ENCODE measurements around the gene COIL. TPM values are rescaled to one million over a fixed set of nuclear protein-coding genes. Genes with fewer than 3 reads are reported as not detected.

Gene COIL
- 10 to 100 TPM; 16.9 to 19.8 TPM for total RNA-seq

- Mint-ChIP-seq H3K4me1 (peaks cover 28% of the 10 kb centered on the region), H3K27me3 (no peaks in the 10 kb centered on the region), H3K36me3 (ENCODE audit: low read depth) (no peaks in the 10 kb centered on the region), H3K9me3 (no peaks in the 10 kb centered on the region), H3K27ac (peak within 1 kb of the TSS; percentile 91), H3K4me3 (peak within 1 kb of the TSS; percentile 80)
- POLR2A ChIA-PET: no interaction called here
- CTCF ChIA-PET: interaction anchor here (0.7 to 1.4 kb wide), 8 partner anchors 8 to 50 kb away, joined by 3 to 7 read pairs (median 3); partner anchors contain the start of gene SCPEP1
- peak; percentile 95 for DNase-seq
Observed at GRCh38 chr17:56960596-56961538, at the start of gene COIL. Gene COIL (minus strand): TSS chr17:56961050. CDS start chr17:56961019, 31 bp downstream.

GRCh38 chr17:57010487-57010886, 49.6 kb upstream of the COIL start:
- H3K9me3 Mint-ChIP-seq: no peaks in the 10 kb centered on the region
- no peak overlapping the region for H3K4me3 Mint-ChIP-seq
- no peaks in the 10 kb centered on the region for H3K36me3 Mint-ChIP-seq (ENCODE audit: low read depth)
- ChIA-PET CTCF (interaction anchor here (0.9 to 2.4 kb wide), 4 partner anchors 8 to 36 kb away, joined by 3 to 8 read pairs (median 6); no protein-coding TSS in a partner anchor), POLR2A (no interaction called here)
- H3K4me1 Mint-ChIP-seq: peaks cover 5% of the 10 kb centered on the region
- no peak for DNase-seq
- peaks cover 9% of the 10 kb centered on the region for H3K27me3 Mint-ChIP-seq
- no peak overlapping the region for H3K27ac Mint-ChIP-seq

- DNase-seq: peak; percentile 65
- POLR2A ChIA-PET: no interaction called here
- Mint-ChIP-seq H3K27ac (no peak overlapping the region), H3K36me3 (ENCODE audit: low read depth) (no peaks in the 10 kb centered on the region), H3K27me3 (peaks cover 7% of the 10 kb centered on the region), H3K9me3 (no peaks in the 10 kb centered on the region), H3K4me1 (peaks cover 11% of the 10 kb centered on the region), H3K4me3 (no peak overlapping the region)
- CTCF ChIA-PET: interaction anchor here (0.9 to 2.4 kb wide), 4 partner anchors 9 to 37 kb away, joined by 3 to 8 read pairs (median 6); no protein-coding TSS in a partner anchor
Observed at GRCh38 chr17:57009737-57010445, 49.0 kb upstream of the COIL start.

GRCh38 chr17:57008958-57009357, 48.1 kb upstream of the COIL start:
- no peaks in the 10 kb centered on the region for H3K9me3 Mint-ChIP-seq
- CTCF ChIA-PET: interaction anchor here (1.5 kb wide), 1 partner anchor 10 kb away, joined by 3 read pairs; no protein-coding TSS in a partner anchor
- H3K4me1 Mint-ChIP-seq: peaks cover 12% of the 10 kb centered on the region
- DNase-seq: no peak
- POLR2A ChIA-PET: no interaction called here
- H3K27me3 Mint-ChIP-seq: peaks cover 7% of the 10 kb centered on the region
- H3K36me3 Mint-ChIP-seq (ENCODE audit: low read depth): no peaks in the 10 kb centered on the region
- no peak overlapping the region for H3K27ac Mint-ChIP-seq
- no peak overlapping the region for H3K4me3 Mint-ChIP-seq

- ChIA-PET CTCF (no interaction called here), POLR2A (no interaction called here)
- no peak for DNase-seq
- no peak overlapping the region for H3K27ac Mint-ChIP-seq
- no peak overlapping the region for H3K4me3 Mint-ChIP-seq
- no peaks in the 10 kb centered on the region for H3K9me3 Mint-ChIP-seq
- no peaks in the 10 kb centered on the region for H3K36me3 Mint-ChIP-seq (ENCODE audit: low read depth)
- H3K27me3 Mint-ChIP-seq: peaks cover 5% of the 10 kb centered on the region
- peaks cover 12% of the 10 kb centered on the region for H3K4me1 Mint-ChIP-seq
Observed at GRCh38 chr17:57006040-57006439, 45.2 kb upstream of the COIL start.

- peaks cover 10% of the 10 kb centered on the region for H3K4me1 Mint-ChIP-seq
- H3K27me3 Mint-ChIP-seq: peaks cover 3% of the 10 kb centered on the region
- DNase-seq: no peak
- H3K9me3 Mint-ChIP-seq: no peaks in the 10 kb centered on the region
- POLR2A ChIA-PET: no interaction called here
- no peak overlapping the region for H3K4me3 Mint-ChIP-seq
- H3K27ac Mint-ChIP-seq: no peak overlapping the region
- CTCF ChIA-PET: no interaction called here
- H3K36me3 Mint-ChIP-seq (ENCODE audit: low read depth): no peaks in the 10 kb centered on the region
Observed at GRCh38 chr17:57004944-57005579, 44.2 kb upstream of the COIL start.

GRCh38 chr17:57002904-57003303, 42.1 kb upstream of the COIL start:
- CTCF ChIA-PET: no interaction called here
- no peak overlapping the region for H3K4me3 Mint-ChIP-seq
- no peak overlapping the region for H3K27ac Mint-ChIP-seq

GRCh38 chr17:57001541-57001940, 40.7 kb upstream of the COIL start:
- peaks cover 7% of the 10 kb centered on the region for H3K4me1 Mint-ChIP-seq
- H3K27ac Mint-ChIP-seq: no peak overlapping the region
- H3K4me3 Mint-ChIP-seq: no peak overlapping the region
- CTCF ChIA-PET: no interaction called here
- H3K27me3 Mint-ChIP-seq: no peaks in the 10 kb centered on the region
- no peaks in the 10 kb centered on the region for H3K9me3 Mint-ChIP-seq
- DNase-seq: no peak
- POLR2A ChIA-PET: no interaction called here
- H3K36me3 Mint-ChIP-seq (ENCODE audit: low read depth): peaks cover 1% of the 10 kb centered on the region

More at GRCh38 chr17:57002904-57003303, 42.1 kb upstream of the COIL start:
- Mint-ChIP-seq H3K36me3 (ENCODE audit: low read depth) (no peaks in the 10 kb centered on the region), H3K4me1 (peaks cover 7% of the 10 kb centered on the region), H3K9me3 (no peaks in the 10 kb centered on the region), H3K27me3 (no peaks in the 10 kb centered on the region)
- DNase-seq: no peak
- POLR2A ChIA-PET: interaction anchor here (0.7 kb wide), 1 partner anchor 32 kb away, joined by 3 read pairs; no protein-coding TSS in a partner anchor

- CTCF ChIA-PET: no interaction called here
- Mint-ChIP-seq H3K4me3 (no peak overlapping the region), H3K36me3 (ENCODE audit: low read depth) (peaks cover 1% of the 10 kb centered on the region), H3K27me3 (no peaks in the 10 kb centered on the region), H3K4me1 (no peaks in the 10 kb centered on the region), H3K27ac (no peak overlapping the region), H3K9me3 (no peaks in the 10 kb centered on the region)
- POLR2A ChIA-PET: no interaction called here
- no peak for DNase-seq
Observed at GRCh38 chr17:56997313-56997712, 36.5 kb upstream of the COIL start.

GRCh38 chr17:56995766-56996165, 34.9 kb upstream of the COIL start:
- no peak overlapping the region for H3K4me3 Mint-ChIP-seq
- H3K4me1 Mint-ChIP-seq: no peaks in the 10 kb centered on the region
- no peak overlapping the region for H3K27ac Mint-ChIP-seq
- H3K9me3 Mint-ChIP-seq: no peaks in the 10 kb centered on the region
- peaks cover 1% of the 10 kb centered on the region for H3K36me3 Mint-ChIP-seq (ENCODE audit: low read depth)
- ChIA-PET POLR2A (no interaction called here), CTCF (no interaction called here)
- DNase-seq: no peak
- no peaks in the 10 kb centered on the region for H3K27me3 Mint-ChIP-seq

GRCh38 chr17:56994009-56994792, 33.4 kb upstream of the COIL start:
- H3K36me3 Mint-ChIP-seq (ENCODE audit: low read depth): peaks cover 1% of the 10 kb centered on the region
- ChIA-PET POLR2A (no interaction called here), CTCF (interaction anchor here (1.8 kb wide), 1 partner anchor 12 kb away, joined by 5 read pairs; no protein-coding TSS in a partner anchor)
- no peaks in the 10 kb centered on the region for H3K4me1 Mint-ChIP-seq
- no peak overlapping the region for H3K27ac Mint-ChIP-seq
- H3K9me3 Mint-ChIP-seq: no peaks in the 10 kb centered on the region
- H3K27me3 Mint-ChIP-seq: no peaks in the 10 kb centered on the region
- H3K4me3 Mint-ChIP-seq: no peak overlapping the region
- DNase-seq: no peak

GRCh38 chr17:56992364-56992763, 31.5 kb upstream of the COIL start:
- Mint-ChIP-seq H3K4me3 (no peak overlapping the region), H3K27me3 (no peaks in the 10 kb centered on the region), H3K9me3 (no peaks in the 10 kb centered on the region), H3K27ac (no peak overlapping the region), H3K4me1 (no peaks in the 10 kb centered on the region), H3K36me3 (ENCODE audit: low read depth) (no peaks in the 10 kb centered on the region)
- CTCF ChIA-PET: no interaction called here
- DNase-seq: no peak
- POLR2A ChIA-PET: no interaction called here
